Activated T-helper 9 cell treated with anti-CD3 and anti-CD28 coated beads, Interleukin-2, amount 50 U/mL, for 16 hours (primary cell): ENCODE data around the gene KCNC4.

Experiments used
- DNase-seq: peaks from one replicate; pipeline ENCODE4 v3.0.0-alpha.2; 2020; ENCODE audit warnings: low read depth

The KCNC4 gene

GRCh38 chr1:110254604-110255391 is 44.7 kb downstream of the KCNC4 start:
- no peak for DNase-seq

DNA sequence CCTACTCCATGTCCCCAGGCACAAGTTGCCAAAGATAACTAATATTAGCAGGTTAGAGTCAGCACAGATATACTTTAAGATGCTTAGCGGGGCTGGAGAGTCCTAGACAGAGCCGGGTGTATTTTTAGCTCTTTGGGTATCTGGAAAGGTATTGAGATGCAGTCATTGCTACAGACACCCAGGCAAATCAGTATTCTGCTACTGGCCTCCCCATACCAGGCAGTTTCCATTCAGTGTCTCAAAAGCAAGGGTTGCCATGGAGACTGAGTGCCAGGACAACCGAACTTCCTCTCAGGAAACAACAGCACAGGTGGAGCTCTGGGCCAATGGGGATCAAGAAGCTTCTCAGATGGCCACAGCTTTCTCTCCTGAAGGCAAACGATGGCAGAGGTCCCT is 45.3 kb downstream of the KCNC4 start:
- no peak for DNase-seq

GRCh38 chr1:110258734-110259133 is 48.6 kb downstream of the KCNC4 start:
- DNase-seq: no peak

DNA sequence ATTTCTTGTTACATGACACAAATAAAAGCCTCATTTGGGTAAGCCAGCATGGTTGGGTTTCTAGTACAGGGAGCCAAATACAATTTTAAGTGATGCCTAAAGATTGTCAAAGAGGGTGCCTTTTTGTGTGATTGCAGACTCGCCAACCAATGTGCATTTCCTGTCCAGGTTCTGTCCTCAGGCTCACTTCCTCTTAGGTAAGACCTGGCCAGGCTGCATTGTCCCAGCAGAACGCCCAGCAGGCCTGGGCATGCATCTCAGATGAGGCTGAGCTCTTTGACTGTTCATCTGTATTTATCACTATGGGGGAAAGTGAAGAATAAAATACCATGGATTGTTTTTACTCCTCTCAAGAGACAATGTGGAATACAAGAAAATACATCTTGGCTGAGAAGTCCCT is 49.7 kb downstream of the KCNC4 start:
- no peak for DNase-seq
